SU-DHL-6 (cell line): ENCODE data around the gene SYTL2.

Experiments
- EZH2phosphoT487 ChIP-seq: fragments of 200-600 bp; sonication (generic), shearing (Covaris generic); conservative IDR thresholded peaks from 2 replicates; pipeline ENCODE4 v1.6.1; 2018; ENCODE audit warnings: mild to moderate bottlenecking, antibody characterized with exemption, low read length, moderate library complexity, mixed read lengths
- TF ChIP-seq, protein P1 (sequence below): fragments of 200-600 bp; sonication (generic); IDR thresholded peaks from one replicate; pipeline ENCODE4 v1.5.1; 2017; ENCODE audit warnings: antibody characterized with exemption, mild to moderate bottlenecking, low read length, moderate library complexity; ENCODE audit not compliant: insufficient read depth, poor library complexity, severe bottlenecking

DNA sequence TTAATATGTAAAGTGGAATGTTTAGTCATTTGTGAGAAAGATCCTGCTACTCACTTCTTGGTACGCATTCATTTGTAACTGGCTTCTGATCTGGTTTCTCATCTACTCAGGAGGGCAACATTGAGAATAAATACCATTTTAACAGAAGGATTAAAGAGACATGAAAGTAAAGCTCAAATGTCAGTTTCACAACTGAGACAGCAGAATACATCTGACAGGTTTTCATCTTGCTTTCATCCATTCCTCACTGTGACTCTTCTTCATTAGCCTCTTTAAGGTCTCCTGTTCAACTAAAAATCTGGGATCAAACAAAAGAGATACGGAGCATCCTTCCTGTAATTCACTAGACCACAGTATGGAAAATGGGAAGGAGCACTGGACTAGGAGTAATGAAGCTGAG lies 93.5 kb downstream of the SYTL2 start:
- TF ChIP-seq, protein P1, sequence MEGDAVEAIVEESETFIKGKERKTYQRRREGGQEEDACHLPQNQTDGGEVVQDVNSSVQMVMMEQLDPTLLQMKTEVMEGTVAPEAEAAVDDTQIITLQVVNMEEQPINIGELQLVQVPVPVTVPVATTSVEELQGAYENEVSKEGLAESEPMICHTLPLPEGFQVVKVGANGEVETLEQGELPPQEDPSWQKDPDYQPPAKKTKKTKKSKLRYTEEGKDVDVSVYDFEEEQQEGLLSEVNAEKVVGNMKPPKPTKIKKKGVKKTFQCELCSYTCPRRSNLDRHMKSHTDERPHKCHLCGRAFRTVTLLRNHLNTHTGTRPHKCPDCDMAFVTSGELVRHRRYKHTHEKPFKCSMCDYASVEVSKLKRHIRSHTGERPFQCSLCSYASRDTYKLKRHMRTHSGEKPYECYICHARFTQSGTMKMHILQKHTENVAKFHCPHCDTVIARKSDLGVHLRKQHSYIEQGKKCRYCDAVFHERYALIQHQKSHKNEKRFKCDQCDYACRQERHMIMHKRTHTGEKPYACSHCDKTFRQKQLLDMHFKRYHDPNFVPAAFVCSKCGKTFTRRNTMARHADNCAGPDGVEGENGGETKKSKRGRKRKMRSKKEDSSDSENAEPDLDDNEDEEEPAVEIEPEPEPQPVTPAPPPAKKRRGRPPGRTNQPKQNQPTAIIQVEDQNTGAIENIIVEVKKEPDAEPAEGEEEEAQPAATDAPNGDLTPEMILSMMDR, result no peak
- TF ChIP-seq EZH2phosphoT487, result no peak
